Nephron (organoid): ENCODE data around the gene ACSF3.

Experiments used
- H3K27ac Mint-ChIP-seq, 3 experiments: 2 replicates each; pipeline ENCODE4 v1.8.0; 2020; ENCODE audit warnings: mixed read lengths in 3 of 3, mild to moderate bottlenecking in 2 of 3, moderate library complexity in 1 of 3
- H3K27me3 Mint-ChIP-seq: 2 replicates; pipeline ENCODE4 v1.8.0; 2021; ENCODE audit warnings: low read depth, mild to moderate bottlenecking, moderate library complexity, mixed read lengths
- H3K36me3 Mint-ChIP-seq: 2 replicates; pipeline ENCODE4 v1.8.0; 2020; ENCODE audit warnings: low read depth, mixed read lengths
- H3K4me1 Mint-ChIP-seq: 2 replicates; pipeline ENCODE4 v1.8.0; 2020; ENCODE audit warnings: mixed read lengths
- H3K4me3 Mint-ChIP-seq, 3 experiments: 2 replicates each; pipeline ENCODE4 v1.8.0; 2020; ENCODE audit warnings: mild to moderate bottlenecking in 3 of 3, mixed read lengths in 3 of 3, moderate library complexity in 2 of 3
- H3K9me3 Mint-ChIP-seq: 2 replicates; pipeline ENCODE4 v1.8.0; 2020; ENCODE audit warnings: mixed read lengths
- CTCF ChIP-seq, 3 experiments: fragments of 200-600 bp; sonication (generic); IDR thresholded peaks; one replicate each; pipeline ENCODE4 v1.5.0; 2021; ENCODE audit warnings: antibody characterized with exemption in 3 of 3; ENCODE audit not compliant: unreplicated experiment in 3 of 3

ACSF3 gene

GRCh38 chr16:89136931-89137330 is 43.3 kb downstream of the ACSF3 start:
- H3K27ac Mint-ChIP-seq = no peak overlapping the region
- no peaks in the 10 kb centered on the region for H3K4me1 Mint-ChIP-seq
- TF ChIP-seq CTCF (IDR thresholded peaks at IDR 0.05; ENCODE audit: unreplicated experiment in 3 of 3) = no peak
- peaks cover 19% of the 10 kb centered on the region for H3K36me3 Mint-ChIP-seq
- H3K4me3 Mint-ChIP-seq = no peak overlapping the region
- H3K9me3 Mint-ChIP-seq = no peaks in the 10 kb centered on the region
- H3K27me3 Mint-ChIP-seq = no peaks in the 10 kb centered on the region

GRCh38 chr16:89137666-89138512 is 44.2 kb downstream of the ACSF3 start:
- no peaks in the 10 kb centered on the region for H3K4me1 Mint-ChIP-seq
- peaks cover 19% of the 10 kb centered on the region for H3K36me3 Mint-ChIP-seq
- no peaks in the 10 kb centered on the region for H3K27me3 Mint-ChIP-seq
- no peak overlapping the region for H3K27ac Mint-ChIP-seq
- no peak overlapping the region for H3K4me3 Mint-ChIP-seq
- no peaks in the 10 kb centered on the region for H3K9me3 Mint-ChIP-seq
- no peak for TF ChIP-seq CTCF (IDR thresholded peaks at IDR 0.05; ENCODE audit: unreplicated experiment in 3 of 3)

- Mint-ChIP-seq H3K27ac (no peak overlapping the region), H3K27me3 (no peaks in the 10 kb centered on the region), H3K36me3 (peaks cover 19% of the 10 kb centered on the region)
These were observed 44.8 kb downstream of the ACSF3 start for GRCh38 chr16:89138513-89138795.

GRCh38 chr16:89138843-89139520 is 45.3 kb downstream of the ACSF3 start:
- no peak overlapping the region for H3K4me3 Mint-ChIP-seq
- H3K4me1 Mint-ChIP-seq = no peaks in the 10 kb centered on the region
- no peak overlapping the region for H3K27ac Mint-ChIP-seq
- no peaks in the 10 kb centered on the region for H3K27me3 Mint-ChIP-seq
- peaks cover 16% of the 10 kb centered on the region for H3K36me3 Mint-ChIP-seq
- no peak for TF ChIP-seq CTCF (IDR thresholded peaks at IDR 0.05; ENCODE audit: unreplicated experiment in 3 of 3)
- no peaks in the 10 kb centered on the region for H3K9me3 Mint-ChIP-seq

More at GRCh38 chr16:89138513-89138795, 44.8 kb downstream of the ACSF3 start:
- TF ChIP-seq CTCF (IDR thresholded peaks at IDR 0.05; ENCODE audit: unreplicated experiment in 3 of 3) = no peak
- H3K4me3 Mint-ChIP-seq = no peak overlapping the region
- no peaks in the 10 kb centered on the region for H3K9me3 Mint-ChIP-seq
- no peaks in the 10 kb centered on the region for H3K4me1 Mint-ChIP-seq

GRCh38 chr16:89139907-89140361 is 46.3 kb downstream of the ACSF3 start:
- TF ChIP-seq CTCF (IDR thresholded peaks at IDR 0.05; ENCODE audit: unreplicated experiment in 3 of 3) = no peak
- no peak overlapping the region for H3K4me3 Mint-ChIP-seq
- H3K27me3 Mint-ChIP-seq = no peaks in the 10 kb centered on the region
- no peaks in the 10 kb centered on the region for H3K4me1 Mint-ChIP-seq
- no peak overlapping the region for H3K27ac Mint-ChIP-seq
- H3K9me3 Mint-ChIP-seq = no peaks in the 10 kb centered on the region
- peaks cover 9% of the 10 kb centered on the region for H3K36me3 Mint-ChIP-seq
